Fibroblast of peridontal ligament (primary cell): ENCODE data around the gene ARHGAP15.

ENCODE experiments used
- DNase-seq: peaks from one replicate; pipeline ENCODE4 v3.0.0-alpha.2; 2010; ENCODE audit errors: extremely low read depth

Gene ARHGAP15

DNA sequence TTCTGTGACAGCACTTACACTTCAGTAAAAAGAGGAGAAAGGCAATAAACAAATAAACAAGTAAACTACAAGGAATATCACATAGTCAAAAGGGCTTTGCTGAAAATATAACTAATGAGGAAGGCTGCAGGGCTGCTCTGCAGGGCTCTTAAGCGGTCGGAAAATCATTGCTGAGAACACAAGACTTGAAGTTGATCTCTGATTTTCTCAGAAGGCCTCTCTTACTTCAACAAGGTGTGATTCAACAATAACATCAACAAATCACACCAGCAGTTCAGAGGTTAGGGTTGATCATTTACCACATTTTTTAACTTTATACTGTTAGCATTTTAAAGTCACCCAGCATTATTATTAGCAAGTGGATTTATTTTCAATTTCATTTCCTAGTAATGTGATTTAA, 215.6 kb downstream of the ARHGAP15 start:
- DNase-seq = no peak

DNA sequence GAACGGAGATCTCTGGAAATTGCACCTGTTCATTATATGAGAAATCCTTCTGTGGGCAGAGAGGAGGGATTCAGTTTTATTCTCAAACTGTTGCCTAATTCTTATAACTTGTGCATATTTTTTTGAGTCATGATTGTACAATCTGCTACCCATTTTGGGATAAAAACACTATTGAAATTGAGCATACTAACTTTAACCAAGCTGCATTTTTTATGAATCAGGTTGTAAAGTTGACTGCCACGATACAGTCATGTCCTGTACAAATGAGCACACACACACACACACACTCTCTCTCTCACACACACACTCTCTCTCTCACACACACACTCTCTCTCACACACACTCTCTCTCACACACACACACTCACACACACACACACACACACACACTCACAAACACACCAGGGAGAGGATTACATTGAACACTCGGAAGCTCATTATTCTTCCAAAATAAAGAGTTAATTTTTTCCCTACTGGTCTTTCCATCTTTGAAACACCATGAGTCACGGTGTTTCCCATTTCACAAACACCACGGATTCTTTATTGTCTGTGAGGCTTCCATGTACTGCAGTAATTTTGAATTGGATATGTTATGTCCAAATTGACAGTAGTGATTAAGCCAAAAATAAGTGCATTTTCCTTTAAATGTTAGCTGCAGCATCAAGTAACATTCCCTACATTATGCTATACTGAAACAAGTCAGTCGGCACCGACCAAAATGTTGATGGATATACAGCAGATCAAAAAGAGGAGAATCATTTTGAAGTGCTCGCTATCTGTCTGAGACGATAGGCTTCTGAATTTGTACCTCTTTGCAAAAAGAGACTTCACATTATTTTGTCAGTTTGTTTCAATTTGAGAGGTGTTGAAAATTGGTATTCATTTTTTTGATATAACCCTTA, 216.9 kb downstream of the ARHGAP15 start:
- DNase-seq = peak; percentile 28

DNA sequence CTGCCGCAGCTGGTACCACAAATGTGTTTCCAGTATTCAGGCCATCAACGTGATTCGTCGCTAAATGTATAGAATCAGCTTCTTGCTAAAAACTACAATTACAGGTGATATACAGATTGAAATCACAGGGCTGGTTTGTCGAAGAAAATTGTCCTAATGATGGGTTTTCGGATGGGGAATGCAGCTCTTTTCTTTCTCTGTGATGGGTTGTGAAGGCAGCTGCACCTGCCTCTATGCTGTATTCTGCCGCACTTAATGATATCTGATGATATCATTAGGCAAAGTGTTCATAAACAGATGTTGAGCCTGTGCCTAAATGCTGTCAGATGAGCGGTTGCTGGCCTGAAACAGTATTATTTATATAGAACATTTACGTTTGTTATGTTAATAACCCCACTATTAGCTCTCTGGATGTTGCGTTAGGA, 218.1 kb downstream of the ARHGAP15 start:
- no peak for DNase-seq

DNA sequence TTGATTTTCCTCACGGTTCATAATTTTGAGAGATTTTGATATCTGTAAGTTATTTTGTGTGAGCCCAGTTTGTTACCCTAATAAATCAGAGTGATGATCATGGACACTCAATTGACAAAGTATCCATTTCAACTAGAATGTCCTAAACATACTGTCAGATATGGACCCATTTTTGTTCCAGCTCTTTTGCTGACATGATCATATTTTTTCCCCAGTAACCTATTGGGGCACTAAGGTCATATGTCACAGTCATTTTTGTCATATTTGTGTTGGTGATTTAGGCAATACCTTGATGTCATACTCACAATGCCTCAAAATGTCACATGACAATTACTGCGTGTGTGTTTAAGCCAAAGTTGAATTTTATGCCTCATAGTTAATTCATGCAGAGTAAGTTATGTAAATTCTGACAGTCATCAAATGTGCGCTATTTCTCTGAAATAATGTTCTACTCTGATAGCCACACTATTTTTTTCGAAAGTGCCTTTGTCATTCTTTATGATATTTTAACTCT, 218.7 kb downstream of the ARHGAP15 start:
- no peak for DNase-seq

DNA sequence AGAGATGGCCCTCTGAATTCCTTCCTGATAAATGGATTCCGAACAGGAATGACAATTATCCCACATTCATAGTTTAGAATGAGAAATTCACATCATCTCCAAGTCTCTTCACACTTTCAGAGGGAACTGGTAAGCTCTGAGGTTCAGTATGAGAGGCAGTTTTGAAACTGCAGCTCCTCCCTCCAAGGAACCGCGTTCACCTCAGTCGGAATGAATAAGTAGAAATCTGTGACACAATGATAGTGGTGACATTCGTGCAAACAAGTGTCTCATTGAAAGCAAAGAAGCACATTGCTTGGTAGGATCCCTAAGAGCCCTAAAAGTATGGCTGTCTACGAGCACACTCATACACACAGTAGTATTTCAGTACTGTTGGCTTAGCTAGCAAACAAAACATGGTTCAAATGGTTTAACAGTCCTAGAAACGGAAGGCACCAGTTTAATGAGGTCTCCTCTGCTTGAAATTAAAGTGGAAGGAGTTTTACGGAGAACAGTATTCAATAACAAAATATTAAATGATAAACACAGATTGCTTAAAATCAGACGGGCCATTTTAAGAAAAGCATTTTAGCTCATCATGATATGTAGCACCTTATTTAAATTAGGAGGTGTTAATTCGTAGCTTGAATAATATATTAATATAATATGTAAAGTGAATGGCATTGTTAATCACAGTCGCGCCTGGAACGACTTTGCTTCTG, 225.0 kb downstream of the ARHGAP15 start:
- no peak for DNase-seq

DNA sequence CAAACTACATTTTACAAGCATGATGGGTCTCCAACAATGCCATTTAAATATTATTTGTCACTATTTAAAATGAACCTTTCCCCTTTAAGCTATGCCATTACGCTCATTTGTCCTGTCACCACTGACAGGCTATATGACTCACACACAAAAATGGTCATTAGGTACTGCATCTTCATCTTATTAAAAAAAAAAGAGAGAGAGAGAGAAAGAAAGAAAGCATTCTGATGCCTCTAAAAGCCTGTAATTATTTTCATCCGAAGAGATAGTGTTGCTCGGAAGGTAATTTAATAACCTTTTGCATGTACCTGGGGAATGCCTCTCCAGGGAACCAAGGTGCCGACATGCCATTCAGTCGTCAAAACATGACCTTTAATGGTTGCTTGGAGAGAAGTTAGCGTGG, 226.7 kb downstream of the ARHGAP15 start:
- DNase-seq = no peak

DNA sequence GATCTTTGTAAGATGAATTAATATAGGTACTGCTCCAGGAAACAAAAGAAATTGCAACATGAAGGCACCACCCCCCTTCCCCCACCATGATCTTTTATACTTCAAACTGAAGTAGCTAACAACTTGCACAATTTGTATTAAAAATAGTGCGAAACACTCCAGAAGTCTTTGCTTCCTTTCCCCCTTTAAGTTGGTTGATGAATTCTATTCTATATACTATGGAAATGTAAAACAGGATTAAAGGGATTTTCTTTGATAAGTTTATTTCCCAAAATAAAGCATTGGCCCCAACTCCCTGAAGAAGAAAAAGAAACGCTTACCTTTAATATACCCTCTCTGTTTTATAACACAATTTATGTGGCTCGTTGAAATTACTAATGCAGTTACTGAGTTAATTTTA, 227.1 kb downstream of the ARHGAP15 start:
- no peak for DNase-seq

DNA sequence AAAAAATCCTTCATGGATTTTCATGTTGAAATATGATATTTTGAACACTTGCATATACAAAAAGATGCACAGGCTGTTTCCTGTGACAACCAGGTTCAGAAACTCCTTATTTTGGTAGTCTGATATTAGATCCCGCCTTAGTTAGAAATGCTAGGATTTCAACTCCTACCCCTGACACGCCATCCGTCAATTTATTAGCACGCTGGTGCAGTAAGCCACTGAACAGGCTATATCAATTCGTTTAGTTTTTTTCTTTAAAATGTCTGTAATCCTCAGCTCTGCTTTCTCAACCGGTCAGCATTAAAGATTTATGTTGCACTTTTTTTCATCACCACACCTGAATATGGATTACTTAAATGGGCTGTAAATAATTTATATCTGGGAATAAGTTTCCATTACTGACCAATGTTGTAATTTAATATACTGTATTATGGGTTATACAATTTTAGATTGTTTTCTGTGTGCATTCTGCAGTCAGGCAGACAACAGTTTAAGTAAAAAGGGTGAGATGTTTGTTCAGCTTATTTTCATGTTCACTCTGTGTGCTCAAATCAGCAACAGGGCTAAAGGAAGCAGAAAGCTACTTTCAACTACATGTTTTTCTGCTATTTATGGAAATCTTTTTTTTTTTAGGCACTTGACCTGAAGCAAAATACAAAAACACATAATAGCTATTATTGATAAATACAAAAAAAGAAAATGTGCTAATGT, 227.7 kb downstream of the ARHGAP15 start:
- DNase-seq = no peak

DNA sequence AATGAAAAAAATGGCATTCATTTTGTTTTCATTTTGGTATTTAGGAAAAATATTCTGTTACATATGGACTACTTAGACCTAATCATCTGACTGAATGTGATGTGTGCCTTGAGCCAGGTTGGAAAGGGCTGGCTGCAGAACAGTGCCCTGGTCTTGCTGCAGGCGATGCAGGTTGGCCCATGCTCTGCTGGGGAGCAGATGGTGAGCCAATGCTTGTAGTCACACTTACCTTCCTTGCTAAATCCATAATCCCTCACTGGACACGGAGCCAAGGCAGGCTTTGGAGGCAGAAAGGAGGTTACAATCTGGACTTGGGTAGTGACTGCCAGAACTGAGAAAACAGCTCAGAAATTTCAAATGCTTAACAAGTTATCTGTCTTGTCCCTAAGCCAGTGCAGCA, 228.7 kb downstream of the ARHGAP15 start:
- no peak for DNase-seq

DNA sequence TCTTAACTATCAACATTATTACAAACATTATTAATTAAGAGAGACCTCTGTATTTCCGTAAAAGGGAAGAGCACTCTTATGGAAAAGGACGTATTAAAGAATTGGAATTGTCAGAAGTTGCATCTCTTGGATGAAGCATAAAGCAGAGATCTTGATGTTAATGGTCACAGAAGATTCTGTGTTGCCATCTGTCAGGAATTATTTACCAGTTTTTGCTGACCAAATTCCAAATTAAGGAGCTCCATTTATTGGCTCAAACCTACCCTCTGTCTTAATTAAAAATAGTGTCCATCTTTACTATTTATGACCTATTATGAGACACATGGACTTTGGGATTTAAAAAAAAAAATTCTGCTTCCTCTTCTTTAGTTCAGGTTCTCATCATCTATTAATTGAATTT, 232.1 kb downstream of the ARHGAP15 start:
- no peak for DNase-seq

DNA sequence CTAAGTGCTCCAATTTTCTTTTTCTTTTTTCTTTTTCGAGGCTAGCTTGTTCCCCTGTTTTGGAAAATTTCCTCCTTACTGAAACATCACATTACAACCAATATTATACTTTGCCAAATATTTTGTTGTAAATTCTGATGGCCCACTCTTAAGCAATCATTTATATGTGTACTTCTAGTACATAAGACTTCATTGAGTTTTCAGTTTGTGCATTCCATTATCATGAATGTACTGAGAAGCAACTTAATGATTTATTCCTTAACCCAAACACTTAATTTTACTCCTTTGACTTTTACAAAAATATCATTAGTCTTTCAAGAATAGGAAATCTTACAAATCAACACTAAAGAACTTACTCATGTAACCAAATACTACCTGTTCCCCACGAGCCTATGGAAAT, 242.4 kb downstream of the ARHGAP15 start:
- peak; percentile 4 for DNase-seq

DNA sequence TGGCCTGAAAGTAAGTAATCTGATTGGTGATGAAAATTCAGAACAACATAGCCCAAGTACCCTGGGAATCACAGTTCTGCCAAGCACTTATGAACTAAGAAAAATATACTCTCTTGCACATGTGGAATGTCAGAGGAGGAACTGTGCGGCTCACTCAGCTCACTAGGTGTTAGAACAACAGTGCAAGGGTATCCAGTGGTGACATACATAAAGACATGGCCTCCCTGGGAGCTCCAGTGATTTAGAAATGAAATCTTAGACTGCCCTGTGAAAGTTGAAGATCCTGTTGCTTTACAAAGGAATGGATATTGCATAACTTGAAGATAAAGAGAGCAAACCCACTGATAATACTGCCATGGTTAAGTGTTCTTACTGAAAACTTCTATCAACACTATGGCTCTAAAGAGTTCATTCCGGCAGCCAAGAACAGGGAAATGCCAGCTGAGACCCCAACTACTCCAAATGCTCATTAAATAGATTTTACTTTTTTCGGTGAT, 246.2 kb downstream of the ARHGAP15 start:
- no peak for DNase-seq

DNA sequence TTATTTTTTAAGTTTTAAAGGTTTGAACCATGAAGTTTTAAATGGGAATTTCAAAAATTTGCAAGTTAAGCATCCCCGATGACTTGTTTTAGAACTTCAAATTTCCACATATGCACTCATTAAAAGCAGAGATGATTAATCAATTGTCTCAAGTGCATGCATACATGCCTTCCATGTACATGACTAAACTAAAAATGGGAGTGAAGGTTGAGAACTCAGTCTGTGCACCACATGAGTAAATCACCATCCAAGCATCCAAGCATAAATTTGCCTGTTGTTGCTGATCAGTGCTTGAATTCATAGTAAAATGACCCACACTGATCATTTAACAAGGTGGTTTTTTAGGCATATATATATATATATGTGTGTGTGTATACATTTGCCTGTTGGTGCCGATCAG, 249.8 kb downstream of the ARHGAP15 start:
- no peak for DNase-seq

DNA sequence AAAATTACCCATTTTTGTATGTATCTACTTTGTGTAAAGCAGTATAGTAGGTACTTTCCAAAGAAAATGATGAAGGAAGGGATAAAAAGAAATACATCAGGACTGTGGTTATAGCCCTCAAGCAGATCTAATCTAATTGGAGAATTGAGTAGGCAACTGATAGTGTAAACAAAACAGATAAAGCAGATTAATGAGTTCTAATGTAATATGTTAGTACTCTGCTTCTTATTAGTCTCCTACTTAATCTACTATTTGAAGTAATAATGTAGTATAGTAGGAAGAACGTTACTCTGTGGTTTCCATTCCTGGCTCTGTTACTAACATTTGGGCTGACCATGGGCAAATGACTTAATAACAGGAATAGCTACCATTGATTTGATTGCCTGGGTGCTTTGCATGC, 250.7 kb downstream of the ARHGAP15 start:
- no peak for DNase-seq

DNA sequence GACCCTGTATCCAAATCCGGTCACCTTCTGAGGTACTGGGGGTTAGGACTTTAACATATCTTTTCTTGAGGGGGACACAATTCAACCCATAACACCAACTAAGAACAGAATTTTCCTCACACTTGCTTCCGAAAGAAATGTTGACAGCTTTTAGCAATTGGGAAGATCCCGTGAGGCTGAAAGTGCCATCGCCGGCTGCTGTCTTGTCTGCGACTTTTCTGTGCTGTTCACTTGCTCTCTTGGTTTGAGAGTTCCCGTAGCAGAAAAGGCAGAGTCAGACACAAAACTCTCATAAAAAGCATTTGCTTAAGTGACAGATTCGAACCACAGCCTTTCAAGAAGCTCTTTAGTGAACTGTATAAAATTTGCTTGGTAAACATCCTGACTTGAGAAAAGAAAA, 253.4 kb downstream of the ARHGAP15 start:
- no peak for DNase-seq

DNA sequence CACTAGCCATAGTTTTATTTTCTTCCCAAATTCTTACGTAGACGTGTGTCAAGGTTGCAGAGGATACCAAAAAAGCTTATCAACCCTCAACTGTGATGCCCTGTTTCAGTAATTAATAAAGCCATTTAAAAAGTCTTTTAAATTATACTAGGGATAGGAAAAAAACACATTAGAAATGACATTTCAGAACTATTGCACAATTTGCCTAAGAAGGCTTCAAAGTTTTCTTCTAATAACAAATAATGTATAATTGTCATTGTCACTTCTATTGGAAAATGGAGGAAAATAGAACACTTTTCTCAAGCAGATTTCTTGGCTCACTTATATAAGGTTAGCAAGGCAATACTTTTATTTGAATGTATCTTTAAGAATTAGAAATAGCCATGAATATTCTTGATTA, 253.8 kb downstream of the ARHGAP15 start:
- DNase-seq = no peak

DNA sequence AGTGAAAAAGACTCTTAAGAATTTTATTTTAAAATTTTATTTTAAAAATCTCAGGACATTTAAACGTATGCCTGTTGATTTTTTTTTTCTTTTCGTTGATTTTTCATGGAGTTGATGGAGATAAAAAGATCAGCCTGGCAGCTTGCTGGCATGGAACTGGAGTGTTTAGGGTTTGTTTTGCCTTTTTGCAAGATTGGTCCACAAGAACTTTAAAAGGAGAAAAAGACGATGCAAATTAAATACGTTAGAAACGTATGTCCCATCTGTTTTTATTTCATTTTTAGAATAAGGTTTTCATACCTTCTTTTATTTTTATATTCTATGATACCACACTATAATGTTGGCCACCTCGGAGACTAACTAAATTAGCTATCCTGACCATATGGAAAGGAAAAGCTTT, 254.9 kb downstream of the ARHGAP15 start:
- DNase-seq = no peak

DNA sequence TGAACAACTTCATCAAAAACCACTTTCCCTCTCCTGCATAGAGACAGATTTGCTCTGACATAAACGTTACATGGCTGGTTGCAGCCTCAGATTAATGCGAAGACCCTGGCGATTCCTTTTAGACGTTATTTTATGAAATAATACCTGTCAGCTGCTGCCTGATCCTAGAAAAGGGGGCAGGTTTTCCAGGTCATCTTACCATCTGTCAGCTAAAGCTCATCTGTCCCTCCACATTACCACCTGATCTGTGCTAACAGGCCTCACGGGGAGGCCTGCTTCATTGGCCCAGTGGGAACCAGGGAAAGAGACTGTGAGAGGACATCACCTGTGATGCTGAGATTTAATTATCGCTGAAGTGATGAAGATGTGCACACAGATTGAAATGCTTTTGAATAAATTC, 261.0 kb downstream of the ARHGAP15 start:
- DNase-seq = no peak

DNA sequence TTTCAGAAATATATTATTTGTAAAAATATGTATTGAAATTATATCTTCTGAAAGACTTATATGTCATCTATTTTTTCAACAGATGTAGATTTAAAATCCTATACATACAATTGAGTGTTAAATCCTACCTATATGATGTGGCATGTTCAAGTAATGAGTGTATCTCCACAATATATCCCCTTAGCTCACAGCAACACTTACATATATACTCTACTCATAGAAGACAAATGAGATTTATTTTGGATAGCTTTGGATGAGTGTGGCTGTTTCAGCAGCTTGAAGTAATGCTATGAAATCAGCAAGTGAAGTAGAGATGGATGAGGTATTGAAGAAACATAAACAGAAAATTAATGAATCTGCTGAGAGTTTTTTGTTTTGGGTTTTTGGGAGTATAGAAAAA, 263.1 kb downstream of the ARHGAP15 start:
- no peak for DNase-seq

DNA sequence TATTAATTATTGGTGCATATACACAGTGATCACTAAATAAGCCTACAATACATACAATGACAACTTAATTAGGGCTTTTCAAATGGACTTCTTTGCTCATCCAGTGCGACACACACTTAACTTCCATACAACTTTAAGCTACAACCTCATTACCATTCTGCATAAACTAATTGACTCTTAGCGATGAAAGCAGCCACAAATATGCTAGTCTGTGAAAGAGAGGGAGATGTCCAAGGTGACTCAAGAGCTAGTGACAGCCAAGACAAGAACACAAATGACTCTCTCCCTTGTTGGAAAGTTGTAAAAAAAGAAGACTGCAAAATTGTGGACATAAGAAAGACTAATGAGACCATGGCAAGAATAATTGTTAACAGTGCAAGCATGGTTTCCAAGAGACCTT, 264.8 kb downstream of the ARHGAP15 start:
- no peak for DNase-seq

DNA sequence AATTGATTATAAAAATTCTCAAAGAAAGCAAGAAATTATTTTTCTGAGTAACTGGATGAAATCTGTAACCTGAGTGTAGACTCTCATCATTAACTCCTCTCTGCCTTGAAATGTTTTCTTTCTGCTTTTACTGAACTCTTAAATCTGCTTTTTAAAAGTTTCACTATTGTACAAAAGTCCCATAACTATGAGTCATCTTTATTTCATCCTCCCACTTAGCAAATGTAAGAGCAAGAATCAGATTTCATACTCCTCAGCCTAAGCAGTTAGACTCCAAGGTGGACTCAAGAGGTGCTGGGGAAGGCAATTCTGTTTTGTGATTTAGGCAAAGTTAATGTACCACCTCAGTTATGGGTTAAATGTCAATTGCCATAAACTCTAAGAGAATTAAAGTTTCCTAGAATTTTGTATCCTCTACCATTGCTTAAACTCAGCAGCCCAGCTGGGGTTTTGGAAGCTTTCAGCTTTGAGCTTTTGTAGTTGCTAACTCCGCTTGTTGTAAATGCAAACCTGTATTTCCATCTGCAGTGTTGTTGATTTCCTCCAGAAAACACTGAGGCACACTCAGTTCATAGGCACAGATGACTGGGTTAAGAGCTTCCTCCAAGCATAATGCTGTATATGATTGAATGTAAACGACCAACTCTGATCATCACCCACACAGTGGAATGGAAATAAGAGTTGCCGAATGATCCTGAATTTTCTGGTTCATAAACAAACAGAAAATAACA, 268.8 kb downstream of the ARHGAP15 start:
- DNase-seq = peak; percentile 68

DNA sequence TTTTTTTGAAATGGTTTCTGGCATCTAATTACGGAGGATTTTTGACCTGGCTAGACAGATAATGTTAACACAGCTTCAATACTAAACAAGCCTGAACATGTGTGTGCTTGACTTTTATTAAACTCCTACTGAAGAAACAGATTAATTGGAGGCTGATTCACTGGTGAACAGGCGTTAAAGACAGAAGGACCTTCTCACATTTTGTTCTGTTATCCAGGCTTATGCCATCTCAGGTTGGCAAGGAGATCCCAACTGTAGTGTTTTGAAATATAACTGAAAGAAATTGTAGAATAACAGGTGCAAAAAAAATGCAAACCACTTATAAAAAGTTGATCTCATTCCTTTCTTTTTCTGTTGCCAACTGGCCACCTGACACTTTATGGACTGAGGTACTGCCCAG, 269.6 kb downstream of the ARHGAP15 start:
- DNase-seq = no peak
